GM12878 (cell line): ENCODE measurements around the gene KAT14. TPM values are rescaled to one million over a fixed set of nuclear protein-coding genes. Genes with fewer than 3 reads are reported as not detected.
"Not testable (repeated sequence)": the region's sequence is repeated elsewhere in the genome, so short reads cannot be mapped to it uniquely, and the experiment has no call there.

Source experiments
- ATAC-seq: fragments of 200-7000 bp; cut with Tn5 transposase; 3 replicates; pipeline ENCODE4 v1.9.1; 2020; ENCODE audit warnings: mild to moderate bottlenecking, moderate library complexity
- BruUV-seq: library from RNA; stranded (reverse); fragments of 400-500 nt; replicated peaks from 2 replicates; lab custom pipeline; 2021; lab: Mats Ljungman, UMichigan
- CTCF ChIA-PET: fragments of 300-600 bp; sonication (Branson Sonifier 250); formaldehyde crosslinking; extraction: SDS; loops from one replicate; lab custom pipeline; 2021; ENCODE audit warnings: inconsistent platforms; lab: Yijun Ruan, JAX
- POLR2A ChIA-PET: fragments of 350-600 bp; formaldehyde crosslinking; extraction: SDS; loops from one replicate; lab custom pipeline; 2021; ENCODE audit warnings: inconsistent platforms; lab: Charles Lee
- RAD21 ChIA-PET: fragments of 300-600 bp; sonication (Branson Sonifier 250); formaldehyde crosslinking; loops from one replicate; lab custom pipeline; 2023; ENCODE audit warnings: antibody characterized with exemption; ENCODE audit not compliant: unreplicated experiment; lab: Charles Lee
- SMC1A ChIA-PET: fragments of 300-600 bp; sonication (Branson Sonifier 250); formaldehyde crosslinking; loops from one replicate; lab custom pipeline; 2023; ENCODE audit not compliant: unreplicated experiment, uncharacterized antibody; lab: Charles Lee
- DNase-seq: peaks from one replicate; pipeline ENCODE4 v3.0.0-alpha.2; 2011; ENCODE audit warnings: low read depth, low spot score
- FAIRE-seq: peaks from 3 replicates; lab custom pipeline; 2011; peaks lifted over from hg19 to GRCh38; lab: Jason Lieb, UNC
- H2AFZ ChIP-seq: 2 replicates; pipeline ENCODE4 v1.6.0; 2011; ENCODE audit warnings: low read depth, low read length, control low read depth; ENCODE audit not compliant: control insufficient read depth
- H3K27ac ChIP-seq: 2 replicates; pipeline ENCODE4 v1.5.1; 2011; ENCODE audit warnings: control low read depth; ENCODE audit not compliant: control insufficient read depth, insufficient read depth
- H3K27me3 ChIP-seq, 2 experiments: replicated peaks in 1 of 2; 2 replicates each; pipeline versions ENCODE4 v1.6.0 to v1.6.1; 2011; ENCODE audit warnings: low read length in 1 of 2; ENCODE audit not compliant: control insufficient read depth in 2 of 2, insufficient read depth in 2 of 2
- H3K36me3 ChIP-seq, 2 experiments: 2 replicates each; pipeline ENCODE4 v1.5.1; 2011; ENCODE audit warnings: low read length in 1 of 2; ENCODE audit not compliant: control insufficient read depth in 2 of 2, insufficient read depth in 2 of 2
- H3K4me1 ChIP-seq: 2 replicates; pipeline ENCODE4 v1.6.1; 2011; ENCODE audit warnings: mild to moderate bottlenecking, low read length, moderate library complexity, mixed read lengths; ENCODE audit not compliant: control insufficient read depth, insufficient read depth
- H3K4me2 ChIP-seq: 2 replicates; pipeline ENCODE4 v1.6.0; 2011; ENCODE audit warnings: control low read depth; ENCODE audit not compliant: control insufficient read depth, insufficient read depth
- H3K4me3 ChIP-seq: fragments of 200-600 bp; sonication (generic); 2 replicates; pipeline ENCODE4 v1.5.1; 2016
- H3K79me2 ChIP-seq: 2 replicates; pipeline ENCODE4 v1.6.0; 2011; ENCODE audit warnings: low read length; ENCODE audit not compliant: control insufficient read depth, insufficient read depth
- H3K9ac ChIP-seq: 2 replicates; pipeline ENCODE4 v1.8.0; 2011; ENCODE audit warnings: low read length, control low read depth, mixed read lengths; ENCODE audit not compliant: control insufficient read depth, insufficient read depth
- H3K9me3 ChIP-seq: replicated peaks from 3 replicates; pipeline ENCODE4 v1.5.1; 2011; ENCODE audit warnings: mild to moderate bottlenecking, low read length; ENCODE audit not compliant: control insufficient read depth, insufficient read depth
- H4K20me1 ChIP-seq: 2 replicates; pipeline ENCODE4 v1.6.0; 2011; ENCODE audit not compliant: control insufficient read depth, insufficient read depth
- CBX3 ChIP-seq: fragments of 200-600 bp; sonication (generic); IDR thresholded peaks from 2 replicates; pipeline ENCODE4 v1.6.1; 2016; ENCODE audit warnings: low read depth, borderline replicate concordance
- CREM ChIP-seq: IDR thresholded peaks from 2 replicates; pipeline ENCODE4 v1.6.1; 2014; ENCODE audit warnings: antibody characterized with exemption, low read depth
- ELK1 ChIP-seq: IDR thresholded peaks from 2 replicates; pipeline ENCODE4 v1.6.1; 2012; ENCODE audit warnings: low read depth, low read length, improper control_type of control experiment
- KLF5 ChIP-seq: fragments of 450-650 bp; IDR thresholded peaks from 2 replicates; pipeline ENCODE4 v1.6.1; 2014; ENCODE audit warnings: mild to moderate bottlenecking; ENCODE audit not compliant: partially characterized antibody
- MAX ChIP-seq: IDR thresholded peaks from 2 replicates; pipeline ENCODE4 v1.6.1; 2012; ENCODE audit warnings: low read depth, low read length, improper control_type of control experiment
- NFYA ChIP-seq: IDR thresholded peaks from 2 replicates; pipeline ENCODE4 v1.6.1; 2011; ENCODE audit warnings: low read depth, mild to moderate bottlenecking, low read length, improper control_type of control experiment, borderline replicate concordance
- RELA ChIP-seq: fragments of 450-650 bp; IDR thresholded peaks from 2 replicates; pipeline ENCODE4 v1.8.0; 2014; ENCODE audit warnings: borderline replicate concordance; ENCODE audit not compliant: partially characterized antibody
- SPI1 ChIP-seq: IDR thresholded peaks from 2 replicates; pipeline ENCODE4 v1.6.1; 2011; ENCODE audit warnings: low read depth, mild to moderate bottlenecking, low read length, moderate library complexity, borderline replicate concordance; ENCODE audit not compliant: insufficient read depth
- WGBS: methylation state at CpG from one replicate; pipeline ENCODE4 v1.1.6; 2016; ENCODE audit warnings: low lambda C conversion rate; ENCODE audit not compliant: insufficient replicate concordance, insufficient coverage; ENCODE audit errors: missing lambda C conversion rate; 5-methylcytosine and 5-hydroxymethylcytosine counted together
- in situ Hi-C: fragments of 300-500 bp; cut with MboI; formaldehyde crosslinking; loops from 9 replicates; pipeline ENCODE4 v1.14.3; 2018; ENCODE audit warnings: mixed read lengths
- intact Hi-C: fragments of 100-400 bp; cut with micrococcal nuclease; formaldehyde crosslinking; loops from one replicate; pipeline ENCODE4 v1.14.2; 2022; ENCODE audit not compliant: unreplicated experiment
- polyA plus RNA-seq, 11 experiments: library from polyadenylated mRNA; depleted of rRNA in 4 of 11; unstranded in 6 of 11; stranded (reverse) in 5 of 11; fragments of >200 nt; fragmentation: Nextera tagmentation in 4 of 11; fragmentation: Illumina TruSeq in 1 of 11; extraction: Ambion mirVana in 4 of 11; extraction: Trizol in 1 of 11; gene quantifications; 1 replicate in 1 of 11; 2 replicates in 10 of 11; pipeline versions ENCODE4 v1.2.1 to v1.2.3, GENCODE V29; 2011 to 2016; ENCODE audit warnings: inconsistent platforms in 2 of 11, missing spikeins in 2 of 11, low read depth in 1 of 11
- total RNA-seq, 4 experiments: library from RNA; depleted of rRNA in 3 of 4; stranded (reverse); fragments of >200 nt in 3 of 4; fragmentation: Illumina TruSeq in 1 of 4; extraction: Trizol in 1 of 4; gene quantifications; 2 replicates each; pipeline versions ENCODE4 v1.2.1 to v1.2.3, GENCODE V29; 2013 to 2021
- TF ChIP-seq, protein P1 (sequence below): fragments of 450-650 bp; IDR thresholded peaks from 2 replicates; pipeline ENCODE4 v1.6.1; 2016; ENCODE audit warnings: mild to moderate bottlenecking

KAT14 gene
- total and polyA plus RNA-seq, 10 of the 15 experiments (the other 5 are each of a cell fraction or from before 2014, with no cell fraction given), result 4.0 to 19.9 (median 13.9) TPM

DNA sequence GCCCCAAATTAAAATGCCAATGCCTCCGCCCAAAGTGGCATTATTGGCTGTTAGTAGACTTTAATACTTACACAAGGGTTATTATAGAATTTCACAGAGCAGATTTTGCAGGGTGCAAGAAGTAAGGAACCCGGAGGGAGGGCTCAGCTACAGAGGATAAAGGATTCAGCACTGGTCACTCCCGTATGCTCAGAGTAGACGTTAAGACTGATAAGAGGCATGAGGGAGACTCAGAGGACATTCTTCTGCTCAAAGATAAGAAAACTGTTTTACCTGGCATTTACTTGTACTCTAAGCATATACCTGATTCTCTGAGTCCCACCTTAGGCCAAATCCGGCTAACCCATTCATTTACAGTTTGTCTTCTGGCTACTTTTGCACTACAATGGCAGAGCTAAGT, 43.5 kb upstream of the KAT14 start (continued):
- TF ChIP-seq NFYA (no peak), KLF5 (no peak), CREM (no peak)

DNA sequence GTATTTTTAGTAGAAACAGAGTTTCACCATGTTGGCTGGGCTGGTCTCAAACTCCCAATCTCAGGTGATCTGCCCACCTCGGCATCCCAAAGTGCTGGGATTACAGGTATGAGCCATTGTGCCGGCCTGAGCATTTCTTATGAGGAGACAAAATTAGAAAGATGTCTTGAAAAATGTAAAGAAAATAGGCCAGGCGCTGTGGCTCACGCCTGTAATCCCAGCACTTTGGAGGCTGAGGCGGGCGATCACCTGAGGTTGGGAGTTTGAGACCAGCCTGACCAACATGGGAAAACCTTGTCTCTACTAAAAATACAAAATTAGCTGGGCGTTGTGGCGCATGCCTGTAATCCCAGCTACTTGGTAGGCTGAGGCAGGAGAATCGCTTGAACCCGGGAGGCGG, 37.1 kb upstream of the KAT14 start:
- CTCF ChIA-PET, result not testable (repeated sequence)

GRCh38 chr20:18101125-18101810, 36.4 kb upstream of the KAT14 start:
- RAD21 ChIA-PET, result no interaction called here
- ATAC-seq, result no peak
- POLR2A ChIA-PET, result no interaction called here
- no peak for TF ChIP-seq CBX3
- no peak for TF ChIP-seq SPI1
- TF ChIP-seq, protein P1, sequence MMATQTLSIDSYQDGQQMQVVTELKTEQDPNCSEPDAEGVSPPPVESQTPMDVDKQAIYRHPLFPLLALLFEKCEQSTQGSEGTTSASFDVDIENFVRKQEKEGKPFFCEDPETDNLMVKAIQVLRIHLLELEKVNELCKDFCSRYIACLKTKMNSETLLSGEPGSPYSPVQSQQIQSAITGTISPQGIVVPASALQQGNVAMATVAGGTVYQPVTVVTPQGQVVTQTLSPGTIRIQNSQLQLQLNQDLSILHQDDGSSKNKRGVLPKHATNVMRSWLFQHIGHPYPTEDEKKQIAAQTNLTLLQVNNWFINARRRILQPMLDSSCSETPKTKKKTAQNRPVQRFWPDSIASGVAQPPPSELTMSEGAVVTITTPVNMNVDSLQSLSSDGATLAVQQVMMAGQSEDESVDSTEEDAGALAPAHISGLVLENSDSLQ, result no peak
- TF ChIP-seq ELK1, result no peak
- TF ChIP-seq MAX, result no peak
- TF ChIP-seq RELA, result no peak

More for the DNA sequence above, 37.1 kb upstream of the KAT14 start:
- in situ Hi-C loops, FAIRE-seq, H3K27me3 ChIP-seq, BruUV-seq, POLR2A ChIA-PET, H3K27ac ChIP-seq, intact Hi-C loops, H3K9ac ChIP-seq, H3K36me3 ChIP-seq, H4K20me1 ChIP-seq, ATAC-seq, DNase-seq, H3K9me3 ChIP-seq, H3K4me3 ChIP-seq, H3K4me1 ChIP-seq, H3K79me2 ChIP-seq, H2AFZ ChIP-seq, SMC1A ChIA-PET, H3K4me2 ChIP-seq, RAD21 ChIA-PET: not testable (repeated sequence)
- WGBS, result 69% methylated on average over 11 of the region's 11 CpGs

More at GRCh38 chr20:18101125-18101810, 36.4 kb upstream of the KAT14 start:
- no peaks in the 10 kb centered on the region for H3K4me1 ChIP-seq
- 13% methylated on average over 7 of the region's 7 CpGs for WGBS
- H4K20me1 ChIP-seq, result no peaks in the 10 kb centered on the region
- no peaks in the 10 kb centered on the region for H3K9me3 ChIP-seq
- H3K4me2 ChIP-seq, result no peak overlapping the region
- H2AFZ ChIP-seq, result no peak overlapping the region
- intact Hi-C loops (no loop called here), in situ Hi-C loops (no loop called here)
- DNase-seq, result no peak
- no peaks in the 10 kb centered on the region for H3K79me2 ChIP-seq
- no peak for FAIRE-seq
- H3K9ac ChIP-seq, result no peak overlapping the region
- SMC1A ChIA-PET, result no interaction called here
- H3K4me3 ChIP-seq, result no peak overlapping the region
- no TSS peak for BruUV-seq
- CTCF ChIA-PET, result no interaction called here
- no peaks in the 10 kb centered on the region for H3K36me3 ChIP-seq
- no peak overlapping the region for H3K27ac ChIP-seq
- H3K27me3 ChIP-seq, result no peaks in the 10 kb centered on the region
